HepG2 (cell line): ENCODE results near the gene TBX22. TPM values are rescaled to one million over a fixed set of nuclear protein-coding genes. Genes with fewer than 3 reads are reported as not detected.
A peak's percentile ranks its signal among the peaks of the same experiment; 100 is the strongest.

Experiments used
- ATAC-seq: fragments of 200-7000 bp; cut with Tn5 transposase; 3 replicates; pipeline ENCODE4 v1.9.1; 2020; ENCODE audit warnings: mild to moderate bottlenecking, moderate library complexity
- BruUV-seq: library from RNA; stranded (reverse); fragments of 400-500 nt; replicated peaks from 2 replicates; lab custom pipeline; 2021; lab: Mats Ljungman, UMichigan
- CTCF ChIA-PET: fragments of 300-600 bp; formaldehyde crosslinking; extraction: SDS; loops from one replicate; lab custom pipeline; 2021; ENCODE audit warnings: low total read pairs, inconsistent platforms, low intra/inter-chr PET ratio; lab: Yijun Ruan, JAX
- POLR2A ChIA-PET: fragments of 350-600 bp; sonication (Branson Sonifier 250); formaldehyde crosslinking; loops from one replicate; lab custom pipeline; 2020; ENCODE audit warnings: antibody characterized with exemption, inconsistent platforms; lab: Yijun Ruan, JAX
- DNase-seq: peaks from one replicate; pipeline ENCODE4 v3.0.0-alpha.2; 2015; ENCODE audit warnings: low spot score
- FAIRE-seq: peaks from 3 replicates; lab custom pipeline; 2011; peaks lifted over from hg19 to GRCh38; lab: Jason Lieb, UNC
- H2AFZ ChIP-seq: one replicate; pipeline ENCODE4 v1.6.1; 2011; ENCODE audit warnings: low read length, inconsistent platforms
- H3K27ac ChIP-seq: fragments of 300-600 bp; 3 replicates; pipeline ENCODE4 v1.8.0; 2011; ENCODE audit warnings: mixed run types, mild to moderate bottlenecking, mixed read lengths, low read length, inconsistent platforms; ENCODE audit not compliant: insufficient read depth; ENCODE audit errors: extremely low read length
- H3K27me3 ChIP-seq, 2 experiments: fragments of 200-600 bp in 1 of 2; 2 replicates in 1 of 2; 3 replicates in 1 of 2; pipeline versions ENCODE4 v1.6.0 to v1.8.0; 2011; ENCODE audit warnings: low read length in 2 of 2, mild to moderate bottlenecking in 2 of 2, moderate library complexity in 2 of 2, inconsistent platforms in 1 of 2; ENCODE audit not compliant: insufficient read depth in 2 of 2, control insufficient read depth in 1 of 2
- H3K36me3 ChIP-seq, 2 experiments: fragments of 200-600 bp in 1 of 2; replicated peaks in 1 of 2; 2 replicates in 1 of 2; 3 replicates in 1 of 2; pipeline versions ENCODE4 v1.5.1 to v1.8.0; 2011; ENCODE audit warnings: low read length in 2 of 2, inconsistent platforms in 1 of 2; ENCODE audit not compliant: insufficient read depth in 2 of 2, control insufficient read depth in 1 of 2
- H3K4me1 ChIP-seq: 2 replicates; pipeline ENCODE4 v1.5.1; 2012; ENCODE audit warnings: low read length, inconsistent platforms; ENCODE audit not compliant: insufficient read depth
- H3K4me2 ChIP-seq: 2 replicates; pipeline ENCODE4 v1.6.0; 2011; ENCODE audit warnings: low read depth, low read length, inconsistent platforms
- H3K4me3 ChIP-seq, 3 experiments: fragments of 200-600 bp in 1 of 3; sonication (generic), shearing (Covaris generic) in 1 of 3; replicated peaks in 1 of 3; 2 replicates each; pipeline ENCODE4 v1.5.1; 2011 to 2016; ENCODE audit warnings: low read length in 3 of 3, inconsistent platforms in 2 of 3, low read depth in 2 of 3, mild to moderate bottlenecking in 2 of 3, control low read depth in 1 of 3, mixed read lengths in 1 of 3; ENCODE audit not compliant: insufficient read depth in 1 of 3
- H3K79me2 ChIP-seq: one replicate; pipeline ENCODE4 v1.6.1; 2011; ENCODE audit warnings: low read length, inconsistent platforms; ENCODE audit not compliant: insufficient read depth
- H3K9ac ChIP-seq: 2 replicates; pipeline ENCODE4 v1.6.0; 2011; ENCODE audit warnings: mild to moderate bottlenecking, low read depth, low read length, inconsistent platforms; ENCODE audit not compliant: insufficient read depth
- H3K9me3 ChIP-seq: 2 replicates; pipeline ENCODE4 v1.5.1; 2012; ENCODE audit warnings: mild to moderate bottlenecking, low read length
- H4K20me1 ChIP-seq: 2 replicates; pipeline ENCODE4 v1.6.0; 2011; ENCODE audit warnings: inconsistent platforms, mild to moderate bottlenecking, low read length, moderate library complexity; ENCODE audit not compliant: insufficient read depth
- AGO2 ChIP-seq: fragments of 200-400 bp; formaldehyde crosslinking; optimal IDR thresholded peaks from 2 replicates; pipeline ENCODE3; 2017; ENCODE audit warnings: mild to moderate bottlenecking, low read depth, low read length, moderate library complexity
- MAFF ChIP-seq: IDR thresholded peaks from 2 replicates; pipeline ENCODE4 v1.6.1; 2011; ENCODE audit warnings: low read depth, low read length, improper control_type of control experiment
- MAFK ChIP-seq, 2 experiments: IDR thresholded peaks in 1 of 2; conservative IDR thresholded peaks in 1 of 2; 2 replicates each; pipeline ENCODE4 v1.6.1; 2011; ENCODE audit warnings: improper control_type of control experiment in 2 of 2, low read length in 2 of 2
- ZNF891 ChIP-seq: sonication (generic); formaldehyde crosslinking; IDR thresholded peaks from 2 replicates; pipeline ENCODE4 v1.5.0; 2020; ENCODE audit warnings: mild to moderate bottlenecking, missing genetic modification reagents
- WGBS: methylation state at CpG from one replicate; pipeline ENCODE4 v1.1.6; 2017; ENCODE audit warnings: low lambda C conversion rate; 5-methylcytosine and 5-hydroxymethylcytosine counted together
- in situ Hi-C: cut with HindIII; loops from 2 replicates; pipeline ENCODE4 v1.10.0; 2017; ENCODE audit warnings: low pct_unique_long_range_greater_than_20kb; ENCODE audit not compliant: extremely low pct_ligation_motif_present
- intact Hi-C: fragments of 100-400 bp; cut with micrococcal nuclease; formaldehyde crosslinking; loops from one replicate; pipeline ENCODE4 v1.10.0; 2022; ENCODE audit not compliant: unreplicated experiment
- polyA plus RNA-seq, 8 experiments: library from polyadenylated mRNA; depleted of rRNA in 3 of 8; stranded (reverse) in 7 of 8; unstranded in 1 of 8; fragments of >200 nt; fragmentation: Illumina TruSeq in 4 of 8; extraction: Trizol in 4 of 8; gene quantifications; 2 replicates each; pipeline versions ENCODE4 v1.2.1 to v1.2.3, GENCODE V29; 2011 to 2016; ENCODE audit warnings: low read depth in 4 of 8, missing spikeins in 1 of 8, mixed read lengths in 1 of 8; ENCODE audit not compliant: insufficient read depth in 1 of 8
- total RNA-seq, 5 experiments: library from RNA; depleted of rRNA; stranded (reverse); fragments of >200 nt; fragmentation: Illumina TruSeq; extraction: Trizol; gene quantifications; 2 replicates each; pipeline ENCODE4 v1.2.3, GENCODE V29; 2016; ENCODE audit warnings: low read depth in 1 of 5
- TF ChIP-seq, protein P1 (sequence below): sonication (generic); formaldehyde crosslinking; IDR thresholded peaks from 2 replicates; pipeline ENCODE4 v1.5.1; 2020; ENCODE audit warnings: mild to moderate bottlenecking, missing genetic modification reagents, borderline replicate concordance

TBX22 gene
- total and polyA plus RNA-seq, 2 of the 13 experiments (the other 11 are each of a cell fraction or from before 2014, with no cell fraction given), result not detected

DNA sequence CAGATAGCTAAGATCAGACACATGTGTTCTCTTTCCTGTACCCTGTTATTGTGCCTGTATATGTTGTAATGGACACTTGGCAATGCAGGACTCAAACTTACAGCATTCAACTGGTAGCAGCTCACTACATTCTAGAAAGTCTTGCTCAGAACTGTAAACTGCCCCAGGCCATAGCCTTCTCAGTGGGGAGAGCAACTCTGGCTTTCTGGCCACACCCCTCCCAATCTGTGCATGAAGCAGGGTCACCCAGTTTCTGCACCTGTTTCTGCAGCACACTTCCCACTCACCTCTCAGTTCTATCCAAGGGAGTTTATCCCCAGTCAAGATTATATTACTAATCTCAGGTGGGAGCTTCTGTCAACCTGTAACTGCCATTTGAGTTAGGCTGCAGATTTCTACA lies 38.9 kb upstream of the TBX22 start:
- H3K27ac ChIP-seq, result no peak overlapping the region
- H3K9me3 ChIP-seq, result peaks cover 42% of the 10 kb centered on the region
- DNase-seq (no peak), ATAC-seq (no peak), FAIRE-seq (no peak)
- no peak for TF ChIP-seq AGO2
- TF ChIP-seq, protein P1, sequence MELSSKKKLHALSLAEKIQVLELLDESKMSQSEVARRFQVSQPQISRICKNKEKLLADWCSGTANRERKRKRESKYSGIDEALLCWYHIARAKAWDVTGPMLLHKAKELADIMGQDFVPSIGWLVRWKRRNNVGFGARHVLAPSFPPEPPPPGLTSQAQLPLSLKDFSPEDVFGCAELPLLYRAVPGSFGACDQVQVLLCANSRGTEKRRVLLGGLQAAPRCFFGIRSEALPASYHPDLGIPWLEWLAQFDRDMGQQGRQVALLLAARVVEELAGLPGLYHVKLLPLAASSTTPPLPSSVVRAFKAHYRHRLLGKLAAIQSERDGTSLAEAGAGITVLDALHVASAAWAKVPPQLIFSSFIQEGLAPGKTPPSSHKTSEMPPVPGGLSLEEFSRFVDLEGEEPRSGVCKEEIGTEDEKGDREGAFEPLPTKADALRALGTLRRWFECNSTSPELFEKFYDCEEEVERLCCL, result no peak
- no peak overlapping the region for H3K4me2 ChIP-seq
- no peaks in the 10 kb centered on the region for H3K36me3 ChIP-seq
- H4K20me1 ChIP-seq, result no peaks in the 10 kb centered on the region
- in situ Hi-C loops (no loop called here), intact Hi-C loops (no loop called here)
- H2AFZ ChIP-seq, result no peak overlapping the region
- no peaks in the 10 kb centered on the region for H3K79me2 ChIP-seq
- ChIA-PET CTCF (no interaction called here), POLR2A (no interaction called here)
- no peaks in the 10 kb centered on the region for H3K27me3 ChIP-seq
- H3K4me1 ChIP-seq, result no peaks in the 10 kb centered on the region
- no peak overlapping the region for H3K4me3 ChIP-seq
- H3K9ac ChIP-seq, result no peak overlapping the region
- no TSS peak for BruUV-seq

DNA sequence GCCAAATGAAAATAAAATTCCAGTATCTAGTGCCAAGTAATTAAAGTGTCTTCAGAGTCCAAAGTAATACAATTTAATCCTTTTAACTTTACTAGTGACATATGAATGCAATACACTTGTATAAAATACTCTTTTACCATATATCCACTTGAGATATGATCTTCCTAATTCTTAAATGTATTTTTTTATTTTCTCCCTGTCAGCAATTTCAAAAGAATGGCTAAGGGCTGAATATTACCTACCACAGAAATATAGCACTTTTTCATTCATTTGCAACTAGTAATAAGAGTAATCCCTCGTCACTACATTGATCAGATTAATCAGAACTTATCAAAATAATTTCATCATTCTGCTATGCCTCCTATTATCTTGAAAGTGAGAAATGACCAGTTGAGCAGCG lies 10.1 kb upstream of the TBX22 start:
- intact Hi-C loops, result no loop called here
- H3K79me2 ChIP-seq, result no peaks in the 10 kb centered on the region
- FAIRE-seq, result no peak
- TF ChIP-seq ZNF891 (CRISPR knock-in tag) (no peak), MAFF (0 out of 2 replicates have a peak, but pooled peaks have one; percentile 26), MAFK (conservative IDR thresholded peaks at IDR 0.05 in 1 of 2, IDR thresholded peaks at IDR 0.05 in 1 of 2; ENCODE audit: low read length in 2 of 2) (peak in 1 of 2 experiments; percentile 56; a peak in 2 of 4 replicates)
- TF ChIP-seq, all 625 proteins: peak for 2
- DNase-seq (no peak), ATAC-seq (no peak)
- no peak overlapping the region for H3K27ac ChIP-seq
- CTCF ChIA-PET, result no interaction called here
- H3K9me3 ChIP-seq, result peaks cover 6% of the 10 kb centered on the region; the same call in 1 of the 2 replicates
- BruUV-seq, result no TSS peak
- H4K20me1 ChIP-seq, result no peaks in the 10 kb centered on the region
- H3K27me3 ChIP-seq, result no peaks in the 10 kb centered on the region
- in situ Hi-C loops, result no loop called here
- 0% methylated on average over 2 of the region's 2 CpGs for WGBS
- H3K9ac ChIP-seq, result no peak overlapping the region
- POLR2A ChIA-PET, result no interaction called here
- no peak overlapping the region for H2AFZ ChIP-seq
- no peaks in the 10 kb centered on the region for H3K4me1 ChIP-seq
- H3K4me3 ChIP-seq, result no peak overlapping the region
- H3K36me3 ChIP-seq, result no peaks in the 10 kb centered on the region
- H3K4me2 ChIP-seq, result no peak overlapping the region
